ENCODE data around the gene CDH20. TPM values are rescaled to one million over a fixed set of nuclear protein-coding genes. Genes with fewer than 3 reads are reported as not detected.

Gene CDH20
- total and polyA plus RNA-seq, 2 donors (not counting 1 experiment from before 2014, with no cell fraction given): 0.24 TPM; not detected in 1

DNA sequence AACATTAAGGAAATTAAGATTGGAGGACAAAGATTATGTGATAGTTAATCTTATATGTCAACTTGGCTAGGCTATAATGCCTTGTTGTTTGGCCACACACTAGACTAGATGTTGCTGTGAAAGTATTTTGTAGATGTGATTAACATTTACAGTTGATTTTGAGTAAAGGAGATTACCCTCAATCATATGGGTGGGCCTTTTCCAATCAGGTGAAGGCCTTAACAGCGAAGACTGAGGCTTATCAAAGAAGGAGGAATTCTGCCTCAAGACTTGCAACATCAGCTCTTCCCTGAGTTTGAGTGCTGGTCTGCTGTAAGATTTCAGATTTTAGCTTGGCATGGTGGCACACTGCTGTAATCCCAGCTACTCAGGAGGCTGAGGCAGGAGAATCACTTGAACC lies 250.3 kb downstream of the CDH20 start:
- H3K9me3 ChIP-seq (ENCODE audit: control insufficient read depth, insufficient read depth, low read depth, low read length): no peaks in the 10 kb centered on the region
- H4K20me1 ChIP-seq (ENCODE audit: control insufficient read depth, extremely low read depth, insufficient read depth, low read length): no peaks in the 10 kb centered on the region
- H3K27me3 ChIP-seq (ENCODE audit: control insufficient read depth, insufficient read depth, low read length): no peaks in the 10 kb centered on the region
- H3K79me2 ChIP-seq (ENCODE audit: control insufficient read depth, insufficient read depth, low read length): no peaks in the 10 kb centered on the region
- no peak overlapping the region for H2AFZ ChIP-seq (ENCODE audit: low read length)
- TF ChIP-seq EZH2 (IDR thresholded peaks at IDR 0.05; ENCODE audit: low read length, missing control alignments): no peak
- TF ChIP-seq, protein P1, sequence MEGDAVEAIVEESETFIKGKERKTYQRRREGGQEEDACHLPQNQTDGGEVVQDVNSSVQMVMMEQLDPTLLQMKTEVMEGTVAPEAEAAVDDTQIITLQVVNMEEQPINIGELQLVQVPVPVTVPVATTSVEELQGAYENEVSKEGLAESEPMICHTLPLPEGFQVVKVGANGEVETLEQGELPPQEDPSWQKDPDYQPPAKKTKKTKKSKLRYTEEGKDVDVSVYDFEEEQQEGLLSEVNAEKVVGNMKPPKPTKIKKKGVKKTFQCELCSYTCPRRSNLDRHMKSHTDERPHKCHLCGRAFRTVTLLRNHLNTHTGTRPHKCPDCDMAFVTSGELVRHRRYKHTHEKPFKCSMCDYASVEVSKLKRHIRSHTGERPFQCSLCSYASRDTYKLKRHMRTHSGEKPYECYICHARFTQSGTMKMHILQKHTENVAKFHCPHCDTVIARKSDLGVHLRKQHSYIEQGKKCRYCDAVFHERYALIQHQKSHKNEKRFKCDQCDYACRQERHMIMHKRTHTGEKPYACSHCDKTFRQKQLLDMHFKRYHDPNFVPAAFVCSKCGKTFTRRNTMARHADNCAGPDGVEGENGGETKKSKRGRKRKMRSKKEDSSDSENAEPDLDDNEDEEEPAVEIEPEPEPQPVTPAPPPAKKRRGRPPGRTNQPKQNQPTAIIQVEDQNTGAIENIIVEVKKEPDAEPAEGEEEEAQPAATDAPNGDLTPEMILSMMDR (conservative IDR thresholded peaks at IDR 0.05 in 1 of 2, IDR thresholded peaks at IDR 0.05 in 1 of 2; ENCODE audit: low read depth in 1 of 2, low read length in 2 of 2): no peak
- DNase-seq (ENCODE audit: low read depth in 2 of 2): no peak
- peaks cover 14% of the 10 kb centered on the region for H3K4me1 ChIP-seq (ENCODE audit: control insufficient read depth, extremely low read depth, insufficient read depth, low read length)
- no peak overlapping the region for H3K27ac ChIP-seq (ENCODE audit: insufficient read depth, low read length)
- H3K9ac ChIP-seq (ENCODE audit: insufficient read depth, low read length): no peak overlapping the region
- no peaks in the 10 kb centered on the region for H3K36me3 ChIP-seq (ENCODE audit: control insufficient read depth, insufficient read depth, low read length)
- H3K4me3 ChIP-seq (replicated peaks in 1 of 4; ENCODE audit: control extremely low read depth in 1 of 4, insufficient read depth in 1 of 4, low read depth in 3 of 4, low read length in 4 of 4): no peak overlapping the region
- H3K4me2 ChIP-seq (ENCODE audit: extremely low read depth, insufficient read depth, low read length): no peak overlapping the region

DNA sequence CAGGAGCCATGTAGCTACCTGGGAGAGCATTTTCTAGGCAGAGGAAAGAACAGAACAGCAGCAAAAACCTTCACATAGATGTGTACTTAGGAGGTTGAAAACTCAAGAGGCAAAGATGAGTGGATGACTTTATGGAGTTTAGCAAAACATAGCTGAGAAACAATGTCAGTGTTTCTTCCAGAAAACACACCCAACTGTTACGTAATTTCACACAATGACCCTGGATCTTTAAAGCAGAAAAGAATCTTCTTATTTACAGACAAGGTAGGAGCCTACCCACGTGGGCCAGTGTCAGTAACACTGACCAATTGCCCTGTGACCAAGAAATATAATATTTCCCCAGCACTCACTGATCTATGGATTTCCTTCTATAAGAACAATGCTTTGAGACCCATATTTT lies 254.6 kb downstream of the CDH20 start:
- H4K20me1 ChIP-seq (ENCODE audit: control insufficient read depth, extremely low read depth, insufficient read depth, low read length): no peaks in the 10 kb centered on the region
- H3K27ac ChIP-seq (ENCODE audit: insufficient read depth, low read length): no peak overlapping the region
- H3K9me3 ChIP-seq (ENCODE audit: control insufficient read depth, insufficient read depth, low read depth, low read length): no peaks in the 10 kb centered on the region
- peaks cover 9% of the 10 kb centered on the region for H3K4me1 ChIP-seq (ENCODE audit: control insufficient read depth, extremely low read depth, insufficient read depth, low read length)
- no peak for TF ChIP-seq EZH2 (IDR thresholded peaks at IDR 0.05; ENCODE audit: low read length, missing control alignments)
- TF ChIP-seq, protein P1 (conservative IDR thresholded peaks at IDR 0.05 in 1 of 2, IDR thresholded peaks at IDR 0.05 in 1 of 2; ENCODE audit: low read depth in 1 of 2, low read length in 2 of 2): no peak
- H3K4me3 ChIP-seq (replicated peaks in 1 of 4; ENCODE audit: control extremely low read depth in 1 of 4, insufficient read depth in 1 of 4, low read depth in 3 of 4, low read length in 4 of 4): no peak overlapping the region
- DNase-seq (ENCODE audit: low read depth in 2 of 2): no peak
- H2AFZ ChIP-seq (ENCODE audit: low read length): no peak overlapping the region
- no peaks in the 10 kb centered on the region for H3K36me3 ChIP-seq (ENCODE audit: control insufficient read depth, insufficient read depth, low read length)
- no peaks in the 10 kb centered on the region for H3K79me2 ChIP-seq (ENCODE audit: control insufficient read depth, insufficient read depth, low read length)
- no peak overlapping the region for H3K9ac ChIP-seq (ENCODE audit: insufficient read depth, low read length)
- H3K4me2 ChIP-seq (ENCODE audit: extremely low read depth, insufficient read depth, low read length): no peak overlapping the region
- no peaks in the 10 kb centered on the region for H3K27me3 ChIP-seq (ENCODE audit: control insufficient read depth, insufficient read depth, low read length)

DNA sequence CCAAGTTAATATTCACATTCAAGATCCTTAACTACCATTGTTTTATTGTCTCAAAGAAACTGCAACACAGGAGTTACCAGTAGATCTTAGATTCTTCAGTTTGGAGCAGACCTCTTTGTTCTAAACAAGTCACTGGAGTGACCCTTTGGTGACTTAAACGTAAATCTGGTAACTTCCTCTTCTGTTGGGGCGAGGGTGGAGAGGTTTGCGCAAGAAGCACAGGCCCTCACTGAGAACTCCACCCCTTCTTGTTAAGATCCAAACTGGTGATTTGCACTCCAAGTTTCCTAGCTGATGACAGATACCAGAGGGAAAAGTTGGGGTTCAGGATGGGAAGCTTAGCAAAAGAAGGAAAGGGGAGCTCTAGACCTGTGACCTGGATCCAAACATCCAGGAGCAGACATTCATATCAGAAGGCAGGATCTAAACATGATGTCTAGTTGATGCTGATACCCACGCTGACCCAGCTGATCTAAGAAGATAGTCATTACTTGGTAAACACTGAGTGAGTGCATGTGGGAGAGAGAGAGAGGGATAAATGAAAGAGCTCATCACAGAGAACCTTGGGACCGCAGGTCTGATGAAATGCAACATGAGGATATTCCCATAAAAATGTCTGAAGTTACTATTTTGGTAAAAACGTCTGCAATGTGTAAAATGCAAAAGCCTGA lies 256.0 kb downstream of the CDH20 start:
- peaks cover 9% of the 10 kb centered on the region for H3K4me1 ChIP-seq (ENCODE audit: control insufficient read depth, extremely low read depth, insufficient read depth, low read length)
- H3K9ac ChIP-seq (ENCODE audit: insufficient read depth, low read length): no peak overlapping the region
- H2AFZ ChIP-seq (ENCODE audit: low read length): no peak overlapping the region
- no peak overlapping the region for H3K4me3 ChIP-seq (replicated peaks in 1 of 4; ENCODE audit: control extremely low read depth in 1 of 4, insufficient read depth in 1 of 4, low read depth in 3 of 4, low read length in 4 of 4)
- no peaks in the 10 kb centered on the region for H3K79me2 ChIP-seq (ENCODE audit: control insufficient read depth, insufficient read depth, low read length)
- H3K27me3 ChIP-seq (ENCODE audit: control insufficient read depth, insufficient read depth, low read length): no peaks in the 10 kb centered on the region
- no peaks in the 10 kb centered on the region for H4K20me1 ChIP-seq (ENCODE audit: control insufficient read depth, extremely low read depth, insufficient read depth, low read length)
- H3K27ac ChIP-seq (ENCODE audit: insufficient read depth, low read length): no peak overlapping the region
- no peaks in the 10 kb centered on the region for H3K9me3 ChIP-seq (ENCODE audit: control insufficient read depth, insufficient read depth, low read depth, low read length)
- H3K36me3 ChIP-seq (ENCODE audit: control insufficient read depth, insufficient read depth, low read length): no peaks in the 10 kb centered on the region
- TF ChIP-seq, protein P1 (conservative IDR thresholded peaks at IDR 0.05 in 1 of 2, IDR thresholded peaks at IDR 0.05 in 1 of 2; ENCODE audit: low read depth in 1 of 2, low read length in 2 of 2): no peak
- no peak for TF ChIP-seq EZH2 (IDR thresholded peaks at IDR 0.05; ENCODE audit: low read length, missing control alignments)
- DNase-seq (ENCODE audit: low read depth in 2 of 2): no peak
- no peak overlapping the region for H3K4me2 ChIP-seq (ENCODE audit: extremely low read depth, insufficient read depth, low read length)

Data from fibroblast of lung (primary cell).